Measurements from ENCODE around the gene ICE2.

ICE2 gene

GRCh38 chr15:60376677-60377095, 102.3 kb downstream of the ICE2 start:
- H3K27ac ChIP-seq = no peak overlapping the region
- H3K9me3 ChIP-seq (ENCODE audit: severe bottlenecking) = no peaks in the 10 kb centered on the region
- no peak for TF ChIP-seq CTCF (IDR thresholded peaks at IDR 0.05; ENCODE audit: low read depth, low read length)
- H3K4me3 ChIP-seq (ENCODE audit: low read depth, low read length) = no peak overlapping the region
- DNase-seq = no peak
- no peaks in the 10 kb centered on the region for H3K27me3 ChIP-seq (ENCODE audit: insufficient read depth, low read depth, severe bottlenecking)
- H3K36me3 ChIP-seq = no peaks in the 10 kb centered on the region

GRCh38 chr15:60375306-60375705, 103.6 kb downstream of the ICE2 start:
- TF ChIP-seq CTCF (IDR thresholded peaks at IDR 0.05; ENCODE audit: low read depth, low read length) = no peak
- Histone ChIP-seq H3K27ac (no peak overlapping the region; the same call in 1 of the 2 replicates), H3K4me3 (ENCODE audit: low read depth, low read length) (no peak overlapping the region), H3K27me3 (ENCODE audit: insufficient read depth, low read depth, severe bottlenecking) (no peaks in the 10 kb centered on the region), H3K36me3 (no peaks in the 10 kb centered on the region), H3K9me3 (ENCODE audit: severe bottlenecking) (no peaks in the 10 kb centered on the region)
- DNase-seq = no peak

- Histone ChIP-seq H3K27me3 (ENCODE audit: insufficient read depth, low read depth, severe bottlenecking) (no peaks in the 10 kb centered on the region), H3K36me3 (no peaks in the 10 kb centered on the region), H3K9me3 (ENCODE audit: severe bottlenecking) (no peaks in the 10 kb centered on the region), H3K4me3 (ENCODE audit: low read depth, low read length) (no peak overlapping the region), H3K27ac (peak overlapping the region; percentile 8)
- no peak for DNase-seq
- no peak for TF ChIP-seq CTCF (IDR thresholded peaks at IDR 0.05; ENCODE audit: low read depth, low read length)
Measured at GRCh38 chr15:60374628-60375081, 104.3 kb downstream of the ICE2 start.

- H3K27me3 ChIP-seq (ENCODE audit: insufficient read depth, low read depth, severe bottlenecking) = no peaks in the 10 kb centered on the region
- H3K4me3 ChIP-seq (ENCODE audit: low read depth, low read length) = no peak overlapping the region
- H3K27ac ChIP-seq = peak overlapping the region; percentile 8
- TF ChIP-seq CTCF (IDR thresholded peaks at IDR 0.05; ENCODE audit: low read depth, low read length) = no peak
- DNase-seq = no peak
- H3K9me3 ChIP-seq (ENCODE audit: severe bottlenecking) = no peaks in the 10 kb centered on the region
- no peaks in the 10 kb centered on the region for H3K36me3 ChIP-seq
Measured at GRCh38 chr15:60374209-60374608, 104.7 kb downstream of the ICE2 start.

- no peaks in the 10 kb centered on the region for H3K9me3 ChIP-seq (ENCODE audit: severe bottlenecking)
- no peaks in the 10 kb centered on the region for H3K27me3 ChIP-seq (ENCODE audit: insufficient read depth, low read depth, severe bottlenecking)
- H3K36me3 ChIP-seq = no peaks in the 10 kb centered on the region
- H3K4me3 ChIP-seq (ENCODE audit: low read depth, low read length) = no peak overlapping the region
- no peak for TF ChIP-seq CTCF (IDR thresholded peaks at IDR 0.05; ENCODE audit: low read depth, low read length)
- H3K27ac ChIP-seq = no peak overlapping the region
- no peak for DNase-seq
Measured at GRCh38 chr15:60373745-60374144, 105.2 kb downstream of the ICE2 start.

GRCh38 chr15:60373327-60373726, 105.6 kb downstream of the ICE2 start:
- TF ChIP-seq CTCF (IDR thresholded peaks at IDR 0.05; ENCODE audit: low read depth, low read length) = no peak
- no peak for DNase-seq

More at GRCh38 chr15:60373327-60373726, 105.6 kb downstream of the ICE2 start:
- no peaks in the 10 kb centered on the region for H3K36me3 ChIP-seq
- no peaks in the 10 kb centered on the region for H3K27me3 ChIP-seq (ENCODE audit: insufficient read depth, low read depth, severe bottlenecking)
- no peak overlapping the region for H3K27ac ChIP-seq
- H3K4me3 ChIP-seq (ENCODE audit: low read depth, low read length) = no peak overlapping the region
- H3K9me3 ChIP-seq (ENCODE audit: severe bottlenecking) = no peaks in the 10 kb centered on the region
